Uterus (tissue), 2 donors: Measurements from ENCODE around the gene EPB41L1.

Experiments
- CTCF ChIP-seq, 4 experiments: fragments of 200-600 bp in 2 of 4; fragments of 450-650 bp in 2 of 4; sonication (generic) in 2 of 4; IDR thresholded peaks; one replicate each; pipeline ENCODE4 v1.5.1; 2016 to 2019; ENCODE audit warnings: antibody characterized with exemption in 4 of 4, mild to moderate bottlenecking in 2 of 4, moderate library complexity in 1 of 4
- POLR2A ChIP-seq, 2 donors: fragments of 450-650 bp; IDR thresholded peaks; one replicate each; pipeline ENCODE4 v1.6.1; 2016; ENCODE audit warnings: antibody characterized with exemption in 2 of 2, mild to moderate bottlenecking in 1 of 2, moderate library complexity in 1 of 2

GRCh38 chr20:36217226-36217625 lies 62.7 kb downstream of the EPB41L1 start:
- TF ChIP-seq POLR2A (IDR thresholded peaks at IDR 0.05) (no peak), CTCF (IDR thresholded peaks at IDR 0.05) (no peak)
